HG03025 (cell line): ENCODE results near the gene CFAP46.

Experiments used
- ATAC-seq: cut with Tn5 transposase; IDR thresholded peaks from one replicate; pipeline ENCODE4 v1.9.1; 2021; ENCODE audit warnings: mild to moderate bottlenecking, moderate library complexity; ENCODE audit not compliant: unreplicated experiment, low FRiP score

Gene CFAP46

DNA sequence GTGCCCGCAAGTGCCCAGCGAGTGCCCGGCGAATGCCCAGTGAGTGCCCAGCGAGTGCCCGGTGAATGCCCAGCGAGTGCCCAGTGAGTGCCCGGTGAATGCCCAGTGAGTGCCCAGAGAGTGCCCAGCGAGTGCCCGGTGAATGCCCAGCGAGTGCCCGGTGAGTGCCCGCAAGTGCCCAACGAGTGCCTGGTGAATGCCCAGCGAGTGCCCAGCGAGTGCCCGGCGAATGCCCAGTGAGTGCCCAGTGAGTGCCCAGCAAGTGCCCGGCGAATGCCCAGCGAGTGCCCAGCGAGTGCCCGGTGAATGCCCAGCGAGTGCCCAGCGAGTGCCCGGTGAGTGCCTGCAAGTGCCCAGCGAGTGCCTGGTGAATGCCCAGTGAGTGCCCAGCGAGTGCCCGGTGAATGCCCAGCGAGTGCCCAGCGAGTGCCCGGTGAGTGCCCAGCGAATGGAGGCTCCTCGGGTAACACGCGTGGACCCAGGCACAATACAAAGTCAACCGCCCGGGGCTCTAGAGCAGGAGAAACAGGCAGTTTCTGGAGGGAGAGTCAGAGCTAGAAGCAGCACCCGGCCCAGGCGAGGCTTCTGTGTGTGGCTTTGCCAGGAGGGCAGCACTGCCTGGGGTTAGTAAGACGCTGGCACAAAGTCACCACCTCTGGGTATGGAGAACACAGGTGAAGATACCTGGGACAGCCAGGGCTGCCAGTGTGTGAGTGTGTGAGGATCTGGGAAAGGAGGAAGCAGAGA lies 38.2 kb upstream of the CFAP46 start:
- ATAC-seq: no peak

DNA sequence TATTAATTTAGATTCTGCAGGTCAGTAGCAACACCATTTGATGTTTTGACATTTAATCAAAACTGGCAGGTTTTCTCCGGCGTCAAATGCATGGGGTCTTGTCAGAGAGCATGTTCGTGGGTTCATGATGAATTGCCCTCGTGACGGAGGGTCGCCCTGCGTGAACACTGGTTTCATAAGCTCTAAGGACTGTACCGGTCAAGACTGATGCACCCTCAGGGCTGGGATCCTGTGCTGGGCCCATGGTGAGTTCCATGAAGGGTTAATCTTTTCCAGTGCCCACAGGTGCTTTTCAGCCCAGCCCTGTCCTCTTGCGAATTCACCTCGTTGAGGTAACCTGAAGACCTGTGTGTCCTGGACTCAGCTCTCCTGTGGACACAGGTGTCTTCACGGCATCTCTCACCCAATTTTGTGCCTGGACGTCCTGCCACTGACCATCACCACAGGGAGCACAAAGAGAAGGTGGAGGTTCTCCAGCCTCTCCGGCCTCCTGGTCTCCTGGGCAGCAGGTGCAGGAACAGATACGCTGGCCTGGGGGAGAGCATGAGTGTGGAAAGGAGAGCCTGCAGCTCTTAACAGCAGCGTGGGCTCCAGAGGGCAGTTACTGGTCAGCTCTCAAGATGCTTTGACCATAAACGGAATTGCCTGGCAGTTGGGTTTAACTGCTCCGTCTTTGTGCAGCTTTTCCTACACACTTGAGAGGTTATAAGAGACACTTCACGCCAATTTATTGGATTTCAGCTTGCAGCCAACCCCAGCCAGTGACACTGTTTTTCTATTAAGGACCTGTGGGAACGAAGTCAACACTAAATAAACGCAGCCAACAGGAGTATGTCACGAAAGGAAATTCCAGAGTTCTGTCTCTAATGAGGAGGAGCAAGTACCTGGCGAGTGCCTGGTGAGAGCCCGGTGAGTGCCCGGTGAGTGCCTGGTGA lies 37.4 kb upstream of the CFAP46 start:
- no peak for ATAC-seq

DNA sequence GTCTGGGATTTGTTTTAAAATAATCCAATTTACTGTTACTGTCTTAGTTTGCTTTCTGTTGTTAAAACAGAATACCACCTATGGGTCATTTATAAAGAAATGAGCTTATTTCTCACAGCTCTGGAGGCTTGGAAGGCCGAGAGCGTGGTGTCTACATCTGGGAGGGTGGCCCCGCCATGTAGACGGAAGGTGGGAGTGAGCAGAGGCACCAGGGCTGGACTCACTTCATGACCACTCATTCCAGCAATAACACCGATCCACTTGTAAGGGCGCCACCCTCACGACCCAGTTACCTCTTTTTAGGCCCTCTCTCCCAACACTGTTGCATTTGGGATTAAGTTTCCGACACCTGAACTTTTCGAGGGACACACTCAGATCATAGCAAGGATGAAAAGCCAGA lies 36.2 kb upstream of the CFAP46 start:
- ATAC-seq: no peak

DNA sequence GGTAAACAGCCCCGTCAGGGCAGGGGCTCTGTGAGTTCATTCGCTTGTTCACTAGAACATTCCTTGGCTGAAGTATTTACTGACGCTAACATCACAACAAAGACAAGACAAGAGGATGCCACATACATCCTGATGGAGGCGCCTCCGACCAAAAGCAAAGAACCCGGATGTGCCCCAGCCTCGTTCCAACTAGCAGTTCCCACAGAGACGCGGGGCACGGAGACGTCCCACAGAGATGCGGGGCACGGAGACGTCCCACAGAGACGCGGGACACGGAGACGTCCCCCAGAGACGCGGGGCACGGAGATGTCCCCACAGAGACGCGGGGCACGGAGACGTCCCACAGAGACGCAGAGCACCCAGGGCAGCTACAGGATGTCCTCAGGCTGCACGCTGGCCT lies 35.4 kb upstream of the CFAP46 start:
- ATAC-seq: no peak

DNA sequence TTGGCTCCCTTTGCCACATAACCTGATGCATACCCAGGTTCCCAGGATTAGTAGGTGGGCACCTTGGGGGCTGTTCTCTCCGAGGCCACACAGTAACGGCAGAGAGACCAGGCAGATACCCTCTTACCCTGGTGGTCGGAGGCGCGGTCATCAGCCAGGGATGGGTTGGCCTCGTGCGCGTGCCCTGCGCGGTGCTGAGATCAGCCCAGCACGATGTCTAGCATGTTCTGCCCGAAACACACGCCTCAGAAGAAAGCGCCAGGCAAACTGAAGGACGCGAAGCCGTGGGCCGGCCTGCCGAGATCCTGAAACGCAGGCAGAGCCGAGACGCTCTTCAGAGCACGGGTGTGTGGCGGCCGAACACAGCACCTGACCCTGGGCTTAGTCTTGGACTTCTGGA lies 34.7 kb upstream of the CFAP46 start:
- no peak for ATAC-seq

DNA sequence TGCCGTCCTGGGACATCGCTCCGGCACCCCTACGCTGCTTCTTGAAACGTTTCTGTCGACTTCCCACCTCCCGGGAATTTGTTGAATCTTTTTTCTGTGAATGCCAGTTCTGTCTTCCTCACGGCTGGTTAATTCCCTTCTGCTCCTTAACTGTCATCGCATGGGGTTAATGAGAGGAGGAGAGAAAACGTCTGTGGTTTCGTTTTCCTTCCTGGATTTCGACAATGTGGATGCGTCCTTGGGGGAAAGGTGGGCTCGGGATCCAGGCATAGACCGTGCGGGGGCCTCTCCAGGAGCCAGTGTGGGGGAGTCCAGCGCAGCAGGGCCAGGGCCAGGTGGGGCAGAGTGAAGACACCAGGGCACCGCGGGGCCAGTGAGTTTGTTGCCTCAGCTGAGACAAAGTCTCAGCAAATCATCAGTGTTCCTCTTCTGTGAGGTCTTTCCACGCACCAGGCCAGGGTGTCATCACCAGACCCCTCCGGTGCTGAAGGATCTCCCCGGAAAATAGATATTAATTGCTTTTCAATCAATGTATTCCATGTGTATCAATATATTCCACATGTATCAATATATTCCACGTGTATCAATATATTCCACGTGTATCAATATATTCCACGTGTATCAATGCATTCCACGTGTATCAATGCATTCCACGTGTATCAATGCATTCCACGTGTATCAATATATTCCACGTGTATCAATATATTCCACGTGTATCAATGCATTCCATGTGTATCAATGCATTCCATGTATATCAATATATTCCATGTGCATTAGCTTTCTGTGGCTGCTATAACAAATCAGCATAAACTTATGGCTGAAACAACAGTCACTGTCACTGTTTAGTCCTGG lies 33.7 kb upstream of the CFAP46 start:
- ATAC-seq: no peak

DNA sequence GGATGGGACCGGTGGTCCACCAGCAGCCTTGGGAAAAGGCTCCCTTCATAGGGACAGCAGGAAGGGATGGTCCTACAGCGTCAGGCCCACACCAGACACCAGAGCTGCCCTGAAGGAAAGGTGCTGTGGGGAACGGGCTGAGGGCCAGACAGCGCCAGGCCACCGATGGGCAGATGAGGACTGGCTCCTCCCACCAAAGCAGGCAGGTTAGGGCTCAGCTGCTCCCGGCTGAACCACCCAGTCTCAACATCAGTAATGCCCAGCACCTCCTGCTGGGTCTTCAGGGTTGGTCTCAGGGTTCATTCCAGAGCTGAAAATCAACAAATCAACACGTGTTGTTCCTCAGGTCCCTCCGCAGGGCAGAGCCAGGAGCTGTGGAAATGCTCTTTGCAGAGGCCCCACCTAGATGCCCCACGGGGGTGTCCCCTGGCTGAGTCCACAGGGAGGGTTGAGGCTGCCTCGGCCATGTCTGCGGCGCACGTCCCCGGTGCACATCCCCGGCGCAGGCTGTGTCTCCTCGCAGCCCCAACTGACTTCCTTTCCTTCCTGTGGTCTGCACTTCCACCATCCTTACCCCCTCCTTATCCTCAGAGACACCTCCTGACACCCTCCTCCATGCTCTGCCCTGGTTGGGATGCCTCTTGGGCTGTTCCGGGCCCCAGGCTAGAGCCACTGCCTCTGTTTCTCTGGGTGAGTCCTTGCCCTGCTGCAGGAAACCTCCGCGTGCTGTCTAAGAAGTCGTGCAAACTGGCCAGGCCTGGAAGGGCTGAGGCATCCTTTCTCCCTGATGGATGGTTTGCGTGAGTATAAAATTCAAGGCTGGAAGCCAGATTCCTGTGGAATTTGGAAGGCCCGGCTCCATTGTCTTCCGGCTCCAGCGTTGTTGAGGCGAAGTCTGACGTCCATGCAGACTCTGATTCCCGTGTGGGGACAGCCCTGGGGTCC lies 32.8 kb upstream of the CFAP46 start:
- no peak for ATAC-seq

DNA sequence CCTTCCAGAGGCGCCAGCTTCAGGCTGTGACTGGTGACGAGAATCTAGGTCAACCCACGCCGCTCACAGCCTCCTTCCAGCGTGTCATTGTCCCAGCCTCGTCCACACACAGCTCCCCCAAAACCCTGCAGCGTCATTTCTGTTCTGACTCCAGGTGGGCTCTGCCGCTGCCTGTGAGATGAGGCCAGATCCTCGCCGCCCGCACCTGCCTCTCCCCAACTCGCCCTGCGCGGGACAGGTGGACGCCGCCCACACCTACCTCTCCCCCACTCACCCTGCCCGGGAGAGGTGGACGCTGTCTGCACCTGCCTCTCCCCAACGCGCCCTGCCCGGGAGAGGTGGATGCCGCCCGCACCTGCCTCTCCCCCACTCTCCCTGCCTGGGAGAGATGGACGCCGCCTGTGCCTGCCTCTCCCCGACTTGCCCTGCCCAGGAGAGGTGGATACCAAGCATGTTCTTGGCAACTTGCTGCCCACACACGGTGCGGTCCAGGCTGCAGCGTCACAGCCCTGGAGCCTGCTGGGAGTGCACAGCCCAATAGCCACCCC lies 32.0 kb upstream of the CFAP46 start:
- ATAC-seq: no peak

DNA sequence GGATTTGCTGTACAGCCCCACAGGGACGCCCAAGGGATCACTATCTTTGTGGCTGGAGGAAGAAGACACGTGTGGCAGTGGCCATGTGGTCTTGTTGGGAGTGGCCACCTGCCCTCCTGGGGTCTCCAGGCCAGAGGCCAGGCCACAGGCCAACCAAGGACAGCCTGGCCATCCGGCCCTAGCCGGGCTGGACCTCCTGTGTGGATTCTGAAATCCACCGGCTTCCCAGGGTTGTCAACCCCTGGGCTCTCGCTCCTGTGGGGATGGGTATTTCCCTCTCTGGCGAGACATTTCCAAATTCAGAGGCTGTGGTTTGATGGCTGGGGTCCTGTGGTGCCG lies 31.5 kb upstream of the CFAP46 start:
- no peak for ATAC-seq

DNA sequence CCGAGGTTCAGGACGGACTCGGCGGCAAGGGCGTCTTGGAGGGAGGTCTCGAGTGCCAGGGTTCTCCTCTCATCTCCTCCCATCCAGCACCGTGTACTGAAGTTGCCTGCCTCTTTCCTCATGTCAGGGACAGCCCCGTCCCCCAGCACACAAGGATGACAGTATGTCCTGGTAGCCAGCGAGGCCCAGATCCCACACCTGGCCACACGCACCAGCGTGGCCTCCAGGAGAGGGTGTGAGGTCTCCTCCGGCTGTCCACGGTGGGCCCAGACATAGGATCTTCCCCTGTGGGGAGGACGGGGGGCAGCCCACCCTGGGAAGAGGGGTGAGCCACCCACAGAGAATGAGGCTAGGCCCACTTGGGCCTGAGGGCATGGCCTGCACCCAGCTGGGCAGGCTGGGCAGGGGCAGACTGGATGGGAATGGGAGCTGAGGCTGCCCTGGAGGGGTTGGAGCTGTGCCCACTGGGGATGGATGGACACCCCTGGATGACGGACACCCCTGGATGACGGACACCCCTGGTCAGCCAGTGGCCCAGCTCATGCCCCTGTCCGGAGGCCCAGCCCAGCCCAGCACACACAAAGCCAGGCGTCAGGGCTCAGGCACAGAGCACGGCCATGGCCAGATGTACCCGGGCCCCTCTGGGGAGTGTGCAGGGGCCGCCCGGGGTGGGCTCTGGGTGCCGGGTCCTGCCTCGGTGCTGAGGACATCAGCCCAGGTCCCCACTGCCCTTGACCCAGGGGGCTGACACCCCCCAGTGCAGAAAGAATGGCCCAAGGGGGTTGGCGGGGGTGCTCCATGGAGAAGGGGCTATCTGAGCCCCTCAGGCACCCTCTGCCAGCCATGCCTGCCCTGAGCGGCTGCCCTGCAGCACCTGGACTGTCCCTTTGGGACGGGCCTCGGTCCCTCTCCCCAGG lies 30.9 kb upstream of the CFAP46 start:
- ATAC-seq: no peak

DNA sequence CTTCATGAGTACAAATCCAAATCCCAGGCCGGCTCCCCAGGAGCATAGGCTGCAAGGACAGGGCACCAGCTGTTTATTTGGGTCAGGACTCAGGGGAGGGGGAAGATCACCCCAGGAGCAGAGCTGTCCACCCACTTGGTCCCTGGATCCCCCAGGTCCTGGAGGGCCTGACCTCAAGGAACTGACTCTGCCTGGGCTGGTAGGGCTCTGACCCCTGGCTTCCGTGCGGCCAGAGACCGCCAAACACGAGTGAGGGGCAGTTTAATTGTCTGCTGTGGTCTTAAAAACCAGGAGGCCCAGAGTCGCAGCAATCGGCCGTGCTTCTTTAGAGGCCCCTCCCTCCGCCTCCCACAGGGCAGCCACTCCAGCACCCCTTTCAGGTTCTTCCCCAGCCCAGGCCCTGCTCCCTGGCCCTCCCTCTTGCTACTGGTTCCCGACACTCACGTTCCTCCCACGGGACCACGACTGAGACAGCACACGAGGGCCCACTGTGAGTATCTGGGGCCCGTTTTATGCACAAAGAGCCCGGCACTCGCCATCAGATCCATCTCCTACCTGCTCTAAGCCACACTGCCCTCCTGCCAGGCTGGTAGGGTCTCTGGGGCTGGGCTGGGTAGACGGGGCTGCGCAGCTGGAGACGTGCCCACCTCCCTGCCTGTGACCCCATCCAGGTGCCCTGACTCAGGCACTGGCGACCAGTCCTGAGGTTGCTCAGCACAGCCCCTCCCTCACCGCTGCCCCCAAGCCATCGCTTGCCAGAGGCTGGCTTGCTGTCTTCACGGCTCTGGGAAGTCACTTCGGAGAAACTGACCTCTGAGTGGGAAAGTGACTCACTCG lies 30.0 kb upstream of the CFAP46 start:
- no peak for ATAC-seq

DNA sequence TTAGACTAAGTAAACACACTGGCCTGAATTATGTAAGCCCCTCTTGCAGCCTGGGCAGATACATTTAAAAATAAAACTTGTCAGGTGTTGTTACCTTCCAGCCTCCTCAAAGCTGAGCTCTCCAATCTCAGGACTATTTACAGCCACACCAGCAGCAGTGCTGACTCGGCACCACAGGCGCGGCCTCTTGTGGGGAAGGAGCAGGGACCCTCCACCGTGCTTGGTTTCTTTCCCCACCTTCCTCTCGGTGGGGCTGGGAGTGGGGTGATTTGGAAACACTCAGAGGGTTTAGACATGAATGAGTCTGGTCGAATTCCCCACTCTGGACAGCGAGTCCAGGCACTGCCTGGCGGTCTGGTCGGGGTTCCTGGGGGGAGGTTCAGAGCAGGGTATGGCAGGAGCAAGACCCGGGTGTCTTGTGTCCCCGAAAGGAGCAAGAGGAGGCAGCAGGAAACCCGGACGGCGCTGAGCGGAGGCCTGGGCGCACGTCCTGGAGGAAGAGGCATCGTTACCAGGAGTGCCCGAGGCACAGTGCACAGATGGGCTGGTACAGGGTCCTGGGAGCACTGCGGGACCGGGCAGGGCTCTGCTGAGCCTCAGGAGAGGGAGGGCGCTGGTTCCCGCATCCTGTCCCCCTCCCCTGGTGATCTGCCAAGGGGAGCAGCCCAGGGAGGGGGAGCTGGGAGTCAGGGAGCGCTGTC lies 29.2 kb upstream of the CFAP46 start:
- ATAC-seq: no peak

DNA sequence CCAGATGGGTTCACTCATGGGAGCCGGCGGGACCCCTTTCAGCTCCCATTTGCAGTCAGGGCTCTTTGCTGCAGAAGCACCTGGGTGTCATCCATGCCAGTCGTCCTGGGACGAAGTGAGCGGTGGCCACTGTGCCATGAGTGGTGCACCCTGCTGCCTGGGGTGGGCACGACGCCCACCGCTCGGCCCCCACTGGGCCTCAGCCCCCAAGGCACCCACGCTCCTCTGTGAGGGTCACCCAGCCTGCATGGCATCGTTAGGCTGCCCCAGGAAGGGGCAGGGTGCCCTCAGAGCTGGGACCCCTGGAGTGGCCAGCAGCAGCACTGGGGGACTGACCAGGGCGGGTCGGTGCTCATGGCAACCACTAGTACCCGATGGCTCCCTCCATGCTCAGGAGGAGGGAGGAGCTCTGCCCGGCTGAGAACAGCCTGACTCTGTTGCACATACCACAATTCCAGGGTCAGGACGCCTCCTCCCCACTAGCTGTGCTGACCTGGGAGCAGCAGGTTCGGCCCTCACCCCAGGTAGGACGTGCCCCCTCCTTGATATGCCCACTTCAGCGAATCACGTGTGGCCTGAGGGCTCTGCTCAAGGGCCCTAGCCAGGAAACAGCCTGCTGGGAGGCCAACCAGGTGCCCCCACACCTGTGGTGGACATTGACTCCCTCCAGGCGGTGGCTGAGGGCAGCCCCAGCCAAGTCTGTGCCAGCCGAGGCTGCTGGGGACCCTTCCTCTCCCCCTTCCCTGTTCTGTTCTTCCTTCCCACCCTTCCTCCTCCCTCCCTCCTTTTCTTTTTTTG lies 28.5 kb upstream of the CFAP46 start:
- no peak for ATAC-seq

DNA sequence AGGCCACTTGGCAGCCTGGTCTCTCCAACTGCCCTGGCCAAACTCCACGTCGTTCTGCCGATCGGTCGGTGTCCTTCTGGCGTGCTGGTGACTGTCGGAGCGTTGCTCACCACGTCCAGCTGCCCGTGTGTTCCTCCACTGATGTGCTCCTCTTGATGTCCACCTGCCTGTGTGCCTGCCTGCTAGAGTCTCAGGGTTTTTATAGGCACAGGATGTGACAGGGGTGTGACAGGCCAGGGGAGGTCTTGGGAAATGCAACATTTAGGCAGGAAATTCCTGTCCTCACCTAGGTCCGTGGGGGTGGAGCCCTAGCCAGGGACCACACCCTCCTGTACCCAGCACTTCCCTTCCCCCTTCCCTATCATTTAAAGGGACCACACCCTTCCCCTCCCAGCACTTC lies 25.2 kb upstream of the CFAP46 start:
- ATAC-seq: no peak

DNA sequence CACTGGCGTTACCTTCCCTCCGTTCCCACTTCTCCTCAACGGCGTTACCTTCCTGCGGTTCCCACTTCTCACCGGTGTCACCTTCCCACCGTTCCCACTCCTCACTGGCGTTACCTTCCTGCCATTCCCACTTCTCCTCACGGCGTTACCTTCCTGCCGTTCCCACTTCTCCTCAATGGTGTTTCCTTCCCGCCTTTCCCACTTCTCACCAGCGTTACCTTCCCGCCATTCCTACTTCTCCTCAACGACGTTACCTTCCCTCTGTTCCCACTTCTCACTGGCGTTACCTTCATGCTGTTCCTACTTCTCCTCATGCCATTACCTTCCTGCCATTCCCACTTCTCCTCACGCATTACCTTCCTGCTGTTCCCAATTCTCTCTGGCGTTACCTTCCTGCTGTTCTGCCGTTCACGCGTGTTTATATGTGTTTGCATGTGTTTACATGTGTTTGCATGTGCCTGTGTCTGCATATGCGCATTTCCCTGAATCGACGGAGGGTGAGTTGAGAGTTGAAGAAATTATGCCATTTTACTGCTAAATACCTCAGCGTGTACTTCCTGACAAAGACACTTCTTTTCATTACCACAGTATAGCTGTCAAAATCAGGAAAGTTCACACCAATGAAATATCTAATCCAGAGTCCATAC lies 23.2 kb upstream of the CFAP46 start:
- no peak for ATAC-seq
